VCaP (cell line): Measurements from ENCODE around the gene TMEM63B.
"Not testable (repeated sequence)": the region's sequence is repeated elsewhere in the genome, so short reads cannot be mapped to it uniquely, and the experiment has no call there.

Source experiments
- H3K27ac ChIP-seq: fragments of 450-650 bp; 2 replicates; pipeline ENCODE4 v1.5.1; 2017
- CTCF ChIP-seq: fragments of 450-650 bp; conservative IDR thresholded peaks from 2 replicates; pipeline ENCODE4 v1.5.1; 2017; ENCODE audit warnings: mild to moderate bottlenecking, moderate library complexity

TMEM63B gene

DNA sequence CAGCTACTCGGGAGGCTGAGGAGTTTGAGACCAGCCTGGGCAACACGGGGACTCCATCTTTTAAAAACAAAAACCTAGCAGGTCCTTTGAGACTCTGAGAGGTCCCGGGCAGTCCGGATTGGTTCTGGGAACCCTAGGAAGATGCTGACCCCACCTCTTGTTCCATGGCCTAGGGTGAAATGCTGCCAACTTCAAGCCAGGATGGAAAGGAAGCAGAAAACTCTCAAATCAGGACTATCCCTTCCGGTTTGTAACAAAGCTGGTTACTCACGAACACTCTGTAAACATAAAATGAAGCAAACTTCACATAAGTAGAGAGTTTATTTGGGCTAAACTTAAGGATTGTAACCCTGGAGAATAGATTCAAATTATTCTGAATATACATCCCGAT is 59.3 kb downstream of the TMEM63B start:
- TF ChIP-seq CTCF: no peak
- no peak overlapping the region for H3K27ac ChIP-seq

DNA sequence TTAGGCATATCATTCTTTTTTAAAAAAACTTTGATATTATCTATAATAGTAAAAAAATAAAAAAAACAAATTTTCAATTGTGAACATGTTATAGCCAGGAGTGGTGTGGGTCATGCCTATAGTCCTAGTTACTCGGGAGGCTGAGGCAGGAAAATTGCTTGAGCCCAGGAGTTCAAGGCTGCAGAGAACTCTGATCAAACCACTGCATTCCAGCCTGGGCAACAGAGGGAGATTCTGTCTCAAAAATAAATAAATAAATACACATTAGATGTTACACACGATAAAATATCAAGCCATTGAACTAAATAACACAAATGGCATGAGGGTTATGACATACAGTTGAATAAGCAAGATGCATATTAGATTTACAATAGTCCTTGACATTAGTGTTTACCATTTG is 61.5 kb downstream of the TMEM63B start:
- no peak overlapping the region for H3K27ac ChIP-seq
- no peak for TF ChIP-seq CTCF

DNA sequence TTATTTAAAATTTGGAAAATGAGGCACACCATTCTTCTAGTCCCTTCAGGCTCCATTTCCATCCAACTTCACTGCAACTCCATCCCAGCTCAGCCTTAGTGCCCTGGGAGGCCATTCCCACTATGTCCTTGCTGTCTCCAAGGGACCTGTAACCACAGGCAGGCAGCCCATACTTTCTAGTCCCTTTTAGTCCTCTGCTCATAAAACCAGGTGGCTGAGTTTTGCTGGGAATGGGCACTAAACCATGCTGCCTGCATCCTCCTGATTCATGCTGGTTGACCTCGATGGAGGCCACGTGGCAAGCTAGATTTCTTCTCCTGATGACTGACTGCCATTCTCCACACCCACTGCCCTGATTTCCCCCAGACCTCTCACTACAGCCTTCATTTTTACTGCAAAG is 61.9 kb downstream of the TMEM63B start:
- no peak overlapping the region for H3K27ac ChIP-seq
- no peak for TF ChIP-seq CTCF

- no peak for TF ChIP-seq CTCF
- no peak overlapping the region for H3K27ac ChIP-seq
Observed at GRCh38 chr6:44190715-44191114, 63.4 kb downstream of the TMEM63B start.

DNA sequence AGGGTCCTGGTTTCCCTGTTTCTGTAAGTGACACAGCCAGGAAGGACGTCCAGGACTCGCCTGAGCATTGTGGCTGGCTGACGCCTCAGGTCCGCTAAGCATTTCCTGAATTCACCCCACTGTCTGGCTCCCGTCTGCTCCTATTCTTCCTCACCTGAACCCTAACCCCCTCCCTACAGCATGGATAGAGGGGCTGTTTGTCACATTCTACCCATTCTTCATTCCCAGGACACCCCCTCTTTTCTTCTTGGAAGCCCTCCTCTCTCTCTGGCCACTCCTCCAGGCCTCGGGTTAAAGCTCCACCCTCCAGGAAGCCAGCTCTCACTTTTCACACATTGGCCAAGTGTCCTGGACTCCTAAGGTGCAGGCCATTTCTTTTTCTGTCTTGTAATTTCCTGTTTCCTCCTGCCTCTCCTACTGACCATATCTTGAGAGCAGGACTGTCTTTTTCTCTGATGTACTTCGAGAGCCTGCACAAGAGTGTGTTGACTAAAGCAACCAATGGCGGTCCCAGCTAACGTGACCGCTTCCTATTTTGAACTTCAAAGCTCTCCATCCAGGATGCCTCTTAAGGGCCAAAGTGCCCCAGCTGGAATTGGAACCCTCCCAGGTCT is 65.2 kb downstream of the TMEM63B start:
- no peak overlapping the region for H3K27ac ChIP-seq
- TF ChIP-seq CTCF: no peak

- no peak overlapping the region for H3K27ac ChIP-seq
- no peak for TF ChIP-seq CTCF
Observed at GRCh38 chr6:44193307-44193910, 66.1 kb downstream of the TMEM63B start.

- TF ChIP-seq CTCF: no peak
- no peak overlapping the region for H3K27ac ChIP-seq
Observed at GRCh38 chr6:44194326-44194725, 67.0 kb downstream of the TMEM63B start.

- H3K27ac ChIP-seq: not testable (repeated sequence)
Observed at GRCh38 chr6:44196351-44196750, 69.0 kb downstream of the TMEM63B start.
